DMS153 treated with DMSO at 0.1 percent for 48 hours (cell line): ENCODE data around the gene SIRPB1.
"Not testable (repeated sequence)": the region's sequence is repeated elsewhere in the genome, so short reads cannot be mapped to it uniquely, and the experiment has no call there.

Experiments used
- DNase-seq: peaks from one replicate; lab custom pipeline; 2025; ENCODE audit not compliant: unreplicated experiment; lab: John Stamatoyannopoulos, UW

The SIRPB1 gene

GRCh38 chr20:1619861-1620444 lies at the start of gene SIRPB1:
Gene SIRPB1 (minus strand): TSS chr20:1620009. CDS start chr20:1619944, 65 bp downstream.
- DNase-seq: no peak

- no peak for DNase-seq
Observed at GRCh38 chr20:1669304-1669703, 49.5 kb upstream of the SIRPB1 start.

- DNase-seq: no peak
Observed at GRCh38 chr20:1667502-1668085, 47.8 kb upstream of the SIRPB1 start.

DNA sequence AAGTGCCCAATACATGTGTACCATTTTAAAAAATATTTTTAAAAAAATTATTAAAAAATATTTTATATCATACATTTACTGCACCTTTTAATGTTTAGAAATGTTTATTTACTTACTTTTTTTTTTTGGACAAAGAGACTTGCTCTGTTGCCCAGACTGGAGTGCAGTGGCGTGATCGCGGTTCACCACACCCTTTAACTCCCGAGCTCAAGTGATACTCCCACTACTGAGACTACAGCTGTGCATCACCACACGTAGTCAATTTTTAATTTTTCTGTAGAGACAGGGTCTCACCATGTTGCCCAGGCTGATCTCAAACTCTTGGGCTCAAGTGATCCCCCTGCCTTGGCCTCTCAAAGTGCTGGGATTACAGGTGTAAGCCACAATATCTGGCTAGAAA lies 47.0 kb upstream of the SIRPB1 start:
- no peak for DNase-seq

DNA sequence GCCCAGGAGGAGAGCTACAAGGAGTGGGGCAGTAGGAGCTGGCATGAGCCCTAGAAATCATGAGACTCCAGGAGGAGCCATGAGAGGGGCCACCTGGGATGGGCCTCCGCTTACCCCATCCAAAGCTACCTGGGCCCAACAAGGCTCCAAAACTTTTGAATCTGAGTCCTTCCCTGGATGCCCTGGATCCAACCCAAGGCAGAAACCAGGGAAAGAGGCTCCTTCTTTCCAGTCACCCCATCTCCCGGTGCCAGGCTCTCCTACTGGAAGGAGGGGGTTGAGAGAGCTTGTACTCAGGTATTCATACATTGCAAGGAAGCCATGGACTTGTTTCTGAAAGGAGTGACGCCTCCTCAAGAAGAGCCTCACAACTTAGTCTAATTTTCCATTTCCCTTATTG lies 45.5 kb upstream of the SIRPB1 start:
- no peak for DNase-seq

- no peak for DNase-seq
Observed at GRCh38 chr20:1664911-1665310, 45.1 kb upstream of the SIRPB1 start.

- DNase-seq: no peak
Observed at GRCh38 chr20:1663917-1664316, 44.1 kb upstream of the SIRPB1 start.

DNA sequence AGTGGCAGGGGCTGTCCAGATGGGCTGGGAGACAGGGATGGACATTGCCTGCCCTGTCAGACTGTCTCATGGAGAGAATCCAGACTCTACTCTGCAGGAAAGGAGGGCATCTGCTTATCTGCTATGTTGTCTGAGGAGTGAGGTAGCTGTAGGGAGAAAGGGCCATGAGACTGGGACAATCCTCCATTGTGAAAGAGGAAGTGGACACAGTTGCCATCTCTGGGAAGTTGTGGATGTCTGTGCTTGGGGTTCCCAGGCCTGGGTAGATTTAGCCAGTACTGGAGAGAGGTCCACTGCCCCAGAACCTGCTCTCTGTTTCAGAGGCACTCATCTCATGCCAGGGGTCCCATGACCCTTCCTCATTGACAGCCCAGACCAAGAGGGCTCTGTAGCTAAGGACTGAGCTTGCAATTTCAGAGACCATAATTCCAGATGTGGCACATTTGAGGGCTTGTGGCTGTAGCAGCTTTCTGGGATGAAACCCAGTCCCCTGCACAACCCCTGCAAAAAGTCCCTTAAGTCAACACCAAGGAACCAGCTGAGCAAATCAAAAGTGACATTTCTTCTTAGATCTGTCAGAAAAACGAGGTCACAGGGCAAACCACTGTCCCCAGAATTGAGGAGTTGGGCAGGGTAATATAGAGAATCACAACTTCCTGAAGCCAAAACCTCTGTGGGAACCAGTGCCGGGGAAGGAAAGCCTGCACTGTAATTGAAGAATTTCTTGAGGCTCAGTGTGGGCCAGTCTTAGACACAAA lies 41.9 kb upstream of the SIRPB1 start:
- no peak for DNase-seq

GRCh38 chr20:1660246-1660645 lies 40.4 kb upstream of the SIRPB1 start:
- no peak for DNase-seq

DNA sequence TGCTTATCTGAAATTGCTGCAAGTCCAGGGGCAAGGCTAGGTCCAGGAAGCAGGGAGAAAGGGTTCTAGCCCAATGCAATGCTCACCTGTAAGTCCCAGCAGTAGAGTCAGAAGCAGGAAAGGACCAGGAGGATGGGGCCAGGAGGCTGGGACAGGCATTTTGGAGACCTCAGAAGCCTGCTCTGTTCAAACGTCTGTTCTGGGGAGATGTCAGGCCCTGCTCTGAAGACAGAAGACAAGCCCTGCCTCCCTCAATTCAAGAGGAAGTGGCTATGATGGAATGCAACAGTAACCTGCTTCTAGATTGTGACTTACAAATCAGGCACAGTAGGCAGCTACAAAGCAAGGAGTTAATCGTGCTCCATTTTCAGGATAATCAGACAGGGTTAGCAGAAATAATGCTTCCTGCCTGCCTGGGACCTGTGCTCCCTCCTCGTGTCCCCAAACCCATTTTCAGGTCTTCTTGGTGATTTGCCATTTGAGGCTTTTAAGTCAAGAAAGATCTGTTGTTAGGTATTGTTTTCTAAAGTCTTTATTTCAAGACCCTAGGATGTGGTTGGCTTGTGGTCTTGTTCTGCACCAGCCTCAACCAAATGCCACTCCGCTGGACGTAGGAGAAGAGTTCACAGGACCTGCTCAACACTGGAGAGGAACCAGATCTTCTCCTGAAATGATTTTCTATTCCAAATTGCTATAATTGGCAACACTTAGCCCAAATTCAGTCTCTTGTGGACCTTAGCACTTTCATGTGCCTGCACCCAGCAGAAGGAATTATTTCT lies 37.9 kb upstream of the SIRPB1 start, which contains the start of gene SIRPG:
SIRPG (minus strand) TSS at position 224 of the 779 bp plus-strand sequence; CDS start at position 159, 65 bp downstream.
- DNase-seq: no peak

DNA sequence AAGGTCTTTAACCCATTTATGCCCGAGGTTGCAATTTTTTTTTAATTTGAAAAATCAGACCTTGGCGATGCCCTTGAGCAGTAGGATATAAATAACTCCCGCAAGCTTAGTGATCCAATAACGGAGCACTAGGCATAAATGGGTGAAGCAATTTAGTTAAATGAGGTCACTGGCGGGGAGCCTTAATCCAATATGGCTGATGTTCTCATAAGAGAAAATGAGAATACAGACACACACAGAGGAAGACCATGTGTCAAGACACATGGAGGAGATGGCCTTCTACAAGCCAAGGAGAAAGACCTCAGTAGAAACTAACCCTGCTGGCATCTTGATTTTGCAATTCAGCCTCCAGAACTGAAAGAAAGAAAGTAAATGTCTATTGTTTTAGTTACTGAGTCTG lies 37.0 kb upstream of the SIRPB1 start:
- no peak for DNase-seq

GRCh38 chr20:1654996-1655395 lies 35.2 kb upstream of the SIRPB1 start:
- DNase-seq: no peak

- no peak for DNase-seq
Observed at GRCh38 chr20:1652960-1653359, 33.2 kb upstream of the SIRPB1 start.

- DNase-seq: no peak
Observed at GRCh38 chr20:1652104-1652503, 32.3 kb upstream of the SIRPB1 start.

- no peak for DNase-seq
Observed at GRCh38 chr20:1651268-1652058, 31.7 kb upstream of the SIRPB1 start.

DNA sequence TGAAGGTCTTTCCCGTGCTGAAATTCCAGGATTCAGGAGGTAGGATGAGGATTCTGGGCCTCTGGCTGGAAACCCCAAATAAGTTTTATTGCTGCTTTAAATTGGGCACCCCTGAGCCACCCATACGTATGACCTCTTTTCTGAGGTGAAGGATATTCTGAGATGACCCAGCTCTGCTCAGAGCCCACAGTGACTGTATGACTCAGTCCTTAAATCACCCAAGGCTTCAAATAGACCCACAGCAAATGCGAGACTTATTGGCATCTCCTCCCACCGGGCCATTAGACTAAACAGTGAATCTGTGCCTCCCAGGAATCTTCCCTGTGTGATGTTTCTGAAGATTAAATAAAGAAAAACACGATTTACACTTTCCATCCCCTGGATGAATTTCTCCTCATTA lies 28.3 kb upstream of the SIRPB1 start:
- no peak for DNase-seq

DNA sequence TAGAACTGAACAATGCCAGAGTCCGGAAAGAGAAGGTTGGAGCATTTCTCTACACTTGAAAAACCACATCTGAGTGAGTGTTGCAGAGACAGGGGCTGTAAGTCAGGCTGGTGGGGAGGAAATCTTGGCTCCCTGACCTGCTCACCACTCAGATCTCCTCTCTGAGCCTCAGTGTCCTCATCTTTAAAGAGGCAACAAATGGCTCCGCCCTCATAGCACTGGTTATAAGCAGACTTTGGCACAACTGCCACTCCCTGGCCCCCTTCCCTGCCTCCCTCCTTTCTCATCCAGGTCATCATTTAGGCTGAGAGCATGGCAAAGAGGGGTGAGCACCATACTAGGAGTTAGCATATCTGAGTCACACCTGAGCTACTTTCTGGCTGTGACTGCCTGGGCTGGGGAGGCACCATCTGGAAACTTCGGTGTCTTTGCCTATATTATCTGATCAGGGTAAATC lies 27.2 kb upstream of the SIRPB1 start:
- DNase-seq: no peak

DNA sequence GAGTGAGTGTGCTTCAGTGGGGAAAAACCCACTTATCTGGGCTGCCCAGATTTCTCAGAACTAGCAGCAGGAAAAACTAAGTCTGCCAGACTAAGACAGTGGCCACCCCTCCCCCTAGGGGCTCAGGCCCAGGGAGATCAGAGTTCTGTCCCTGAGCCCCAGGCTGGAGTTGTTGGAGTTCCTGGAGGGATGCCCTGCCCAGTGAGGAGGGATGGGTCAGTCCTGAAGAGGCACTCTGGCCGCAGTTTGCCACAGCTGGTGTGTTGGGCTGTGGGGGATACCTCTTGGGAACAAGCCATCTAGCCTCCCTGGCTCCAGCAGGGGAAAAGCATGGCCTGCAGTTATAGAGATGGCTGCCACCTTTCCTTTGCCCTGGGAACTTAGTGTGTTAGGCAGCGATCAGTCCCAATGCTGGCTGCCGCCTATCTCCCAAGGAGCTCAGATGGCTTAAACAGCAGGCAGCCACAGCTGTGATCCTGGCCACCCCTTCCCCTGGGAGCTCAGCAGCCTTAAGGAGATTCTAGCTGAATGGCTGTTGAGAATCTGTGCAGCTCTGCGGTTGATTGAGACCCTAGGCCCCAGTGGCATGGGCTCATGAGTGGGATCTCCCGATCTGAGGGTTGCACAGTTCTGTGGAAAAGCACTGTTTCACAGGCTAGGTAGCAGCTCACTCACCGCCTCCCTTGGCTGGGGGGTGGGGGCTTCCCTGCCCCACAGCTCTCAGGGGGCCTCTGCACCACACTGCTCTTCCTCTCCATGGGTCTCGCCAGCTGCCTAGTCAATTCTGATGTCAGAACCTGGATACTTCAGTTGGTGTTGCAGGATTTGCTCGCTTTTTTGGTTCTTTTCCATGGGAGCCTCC lies 24.5 kb upstream of the SIRPB1 start:
- DNase-seq: no peak

- not testable (repeated sequence) for DNase-seq
Observed at GRCh38 chr20:1638643-1639042, 18.8 kb upstream of the SIRPB1 start.

DNA sequence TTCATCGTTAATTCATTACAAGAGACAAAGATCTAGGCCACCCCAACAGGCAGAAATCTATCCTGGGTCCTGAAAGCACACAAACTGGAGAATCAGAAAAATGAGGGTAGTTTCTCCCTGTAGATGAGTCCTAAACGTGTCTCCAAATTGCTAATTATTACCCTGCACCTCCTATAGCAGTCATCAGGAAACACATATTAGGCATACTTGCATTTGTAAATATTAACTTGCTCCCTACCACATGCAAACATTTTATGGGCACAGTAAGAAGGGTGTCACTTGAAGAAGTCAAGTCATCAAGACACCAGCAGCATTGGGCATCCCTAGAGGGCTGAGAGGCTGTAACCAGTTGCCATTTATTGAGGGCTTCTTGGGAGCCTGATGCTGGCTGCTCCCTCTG lies 17.9 kb upstream of the SIRPB1 start:
- DNase-seq: no peak
